Small intestine (tissue), 7 donors: ENCODE measurements around the gene TPSB2. TPM values are rescaled to one million over a fixed set of nuclear protein-coding genes. Genes with fewer than 3 reads are reported as not detected.

ENCODE experiments used
- DNase-seq, 2 donors: peaks; one replicate each; pipeline versions ENCODE4 v3.0.0 to v3.0.0-alpha.2; 2013
- FAIRE-seq: peaks from 2 replicates; lab custom pipeline; 2012; peaks lifted over from hg19 to GRCh38; lab: Jason Lieb, UNC
- H3K27ac ChIP-seq, 3 donors: one replicate each; pipeline ENCODE4 v1.5.1; 2013; ENCODE audit warnings: low read length in 2 of 3, mild to moderate bottlenecking in 2 of 3, control low read depth in 1 of 3, inconsistent platforms in 1 of 3, low read depth in 1 of 3, moderate library complexity in 1 of 3
- H3K27me3 ChIP-seq, 3 donors: one replicate each; pipeline ENCODE4 v1.6.1; 2013; ENCODE audit warnings: low read length in 3 of 3, inconsistent platforms in 1 of 3; ENCODE audit not compliant: control insufficient read depth in 3 of 3, insufficient read depth in 3 of 3
- H3K36me3 ChIP-seq, 3 donors: one replicate each; pipeline ENCODE4 v1.6.1; 2013; ENCODE audit warnings: low read length in 3 of 3, inconsistent platforms in 1 of 3, low read depth in 1 of 3, mild to moderate bottlenecking in 1 of 3, moderate library complexity in 1 of 3; ENCODE audit not compliant: control insufficient read depth in 3 of 3, insufficient read depth in 2 of 3
- H3K4me1 ChIP-seq, 3 donors: one replicate each; pipeline ENCODE4 v1.6.1; 2013; ENCODE audit warnings: low read length in 2 of 3, inconsistent platforms in 1 of 3, low read depth in 1 of 3, mild to moderate bottlenecking in 1 of 3, moderate library complexity in 1 of 3; ENCODE audit not compliant: control insufficient read depth in 3 of 3, insufficient read depth in 2 of 3
- H3K4me3 ChIP-seq, 3 donors: one replicate each; pipeline ENCODE4 v1.5.1; 2013; ENCODE audit warnings: low read length in 3 of 3, control low read depth in 1 of 3, inconsistent platforms in 1 of 3, low read depth in 1 of 3, mild to moderate bottlenecking in 1 of 3, moderate library complexity in 1 of 3
- H3K9me3 ChIP-seq, 2 donors: one replicate each; pipeline ENCODE4 v1.6.1; 2013; ENCODE audit warnings: low read depth in 1 of 2, low read length in 1 of 2; ENCODE audit not compliant: control insufficient read depth in 2 of 2, insufficient read depth in 1 of 2
- WGBS, 3 donors: extraction: QIAGEN DNeasy Blood & Tissue Kit; methylation state at CpG; one replicate each; pipeline ENCODE4 v1.1.7; 2013; 5-methylcytosine and 5-hydroxymethylcytosine counted together
- polyA plus RNA-seq, 4 donors: library from polyadenylated mRNA; stranded (reverse) in 3 of 4; unstranded in 1 of 4; fragments of 200-250 nt in 3 of 4; fragments of 120-200 nt in 1 of 4; gene quantifications; one replicate each; pipeline versions ENCODE4 v1.2.1 to v1.2.3, GENCODE V29; 2013
- donor health status: healthy with polysubstance abuse.
- donor health status: control.
- donor health status: control.
- donor health status: Bipolar disorder and iron deficiency.
- donor health status: healthy.

Gene TPSB2
- polyA plus RNA-seq, 4 donors, result 0.47 to 58.7 (median 20.5) TPM

- Histone ChIP-seq H3K27me3 (no peaks in the 10 kb centered on the region), H3K9me3 (no peaks in the 10 kb centered on the region), H3K36me3 (peaks cover 0 to 16% (median 3%) of the 10 kb centered on the region in 3 donors), H3K4me1 (no peaks in the 10 kb centered on the region), H3K4me3 (no peak overlapping the region), H3K27ac (no peak overlapping the region)
- WGBS, 3 donors, result 85 to 93% (median 89%) methylated on average over 24 to 32 of the region's 32 CpGs
- DNase-seq (no peak), FAIRE-seq (no peak)
Observed at GRCh38 chr16:1216681-1217400, 13.1 kb downstream of the TPSB2 start.

GRCh38 chr16:1216296-1216619 is 13.7 kb downstream of the TPSB2 start:
- Histone ChIP-seq H3K27me3 (no peaks in the 10 kb centered on the region), H3K4me3 (no peak overlapping the region), H3K4me1 (no peaks in the 10 kb centered on the region), H3K36me3 (peaks cover 0 to 11% (median 3%) of the 10 kb centered on the region in 3 donors), H3K9me3 (no peaks in the 10 kb centered on the region), H3K27ac (no peak overlapping the region)
- no peak for FAIRE-seq
- 57 to 82% (median 69%) methylated on average over 9 to 12 of the region's 12 CpGs for WGBS, 3 donors
- DNase-seq, result no peak

- Histone ChIP-seq H3K9me3 (no peaks in the 10 kb centered on the region), H3K27me3 (no peaks in the 10 kb centered on the region), H3K27ac (no peak overlapping the region), H3K36me3 (peaks cover 0 to 8% (median 3%) of the 10 kb centered on the region in 3 donors), H3K4me1 (no peaks in the 10 kb centered on the region), H3K4me3 (no peak overlapping the region)
- FAIRE-seq (no peak), DNase-seq (no peak)
- WGBS, 3 donors, result 73 to 77% (median 75%) methylated on average over 26 to 32 of the region's 32 CpGs
Observed at GRCh38 chr16:1215574-1216295, 14.2 kb downstream of the TPSB2 start.

DNA sequence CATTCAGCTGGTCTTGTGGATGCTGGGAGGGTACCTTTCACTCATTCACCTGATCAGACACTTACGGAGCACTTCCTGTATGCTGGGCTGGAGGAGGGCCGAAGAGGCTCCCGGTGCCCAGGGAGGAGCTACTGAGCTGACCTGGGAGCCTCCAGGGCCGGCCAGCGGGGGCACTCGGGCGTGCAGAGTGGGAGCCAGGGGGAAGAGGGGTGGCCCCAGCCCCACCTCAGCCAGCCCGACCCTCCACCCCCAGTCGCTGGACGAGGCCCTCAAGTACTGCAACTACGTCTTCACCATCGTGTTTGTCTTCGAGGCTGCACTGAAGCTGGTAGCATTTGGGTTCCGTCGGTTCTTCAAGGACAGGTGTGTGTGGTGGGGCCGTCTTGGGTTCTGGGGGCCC is 15.3 kb downstream of the TPSB2 start:
- no peak for DNase-seq
- no peak for FAIRE-seq
- 78 to 81% (median 79%) methylated on average over 14 to 16 of the region's 16 CpGs for WGBS, 3 donors
- no peaks in the 10 kb centered on the region for H3K27me3 ChIP-seq
- no peak overlapping the region for H3K4me3 ChIP-seq
- no peaks in the 10 kb centered on the region for H3K9me3 ChIP-seq
- H3K4me1 ChIP-seq, result no peaks in the 10 kb centered on the region
- H3K36me3 ChIP-seq, result peaks cover 0 to 7% (median 3%) of the 10 kb centered on the region in 3 donors
- H3K27ac ChIP-seq, result no peak overlapping the region

DNA sequence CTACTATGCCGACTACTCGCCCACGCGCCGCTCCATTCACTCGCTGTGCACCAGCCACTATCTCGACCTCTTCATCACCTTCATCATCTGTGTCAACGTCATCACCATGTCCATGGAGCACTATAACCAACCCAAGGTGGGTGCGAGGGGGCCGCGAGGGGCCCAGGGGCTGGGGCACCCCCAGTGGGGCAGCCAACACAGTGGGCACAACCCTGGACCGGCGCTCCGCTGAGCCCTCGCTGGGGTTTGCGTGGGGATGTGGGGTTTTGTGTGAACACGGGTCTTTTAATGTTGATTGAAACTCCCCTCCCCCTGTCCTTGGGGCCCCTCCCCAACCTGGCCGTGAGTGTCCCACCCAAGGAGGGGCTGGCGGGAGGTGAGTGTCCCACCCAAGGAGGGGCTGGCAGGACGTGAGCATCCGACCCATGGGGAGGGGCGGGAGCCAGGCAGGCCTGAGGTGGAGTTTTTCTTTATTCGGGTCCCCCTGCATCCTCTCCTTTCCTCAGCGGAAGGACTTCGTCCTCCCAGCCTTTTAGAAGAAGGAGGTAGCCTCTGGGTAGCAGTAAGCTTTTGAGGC is 16.1 kb downstream of the TPSB2 start:
- WGBS, 3 donors, result 81 to 89% (median 82%) methylated on average over 24 to 25 of the region's 25 CpGs
- Histone ChIP-seq H3K27ac (no peak overlapping the region), H3K36me3 (peaks cover 0 to 9% (median 3%) of the 10 kb centered on the region in 3 donors), H3K4me1 (no peaks in the 10 kb centered on the region), H3K27me3 (no peaks in the 10 kb centered on the region), H3K9me3 (no peaks in the 10 kb centered on the region), H3K4me3 (no peak overlapping the region)
- FAIRE-seq (no peak), DNase-seq (no peak)

DNA sequence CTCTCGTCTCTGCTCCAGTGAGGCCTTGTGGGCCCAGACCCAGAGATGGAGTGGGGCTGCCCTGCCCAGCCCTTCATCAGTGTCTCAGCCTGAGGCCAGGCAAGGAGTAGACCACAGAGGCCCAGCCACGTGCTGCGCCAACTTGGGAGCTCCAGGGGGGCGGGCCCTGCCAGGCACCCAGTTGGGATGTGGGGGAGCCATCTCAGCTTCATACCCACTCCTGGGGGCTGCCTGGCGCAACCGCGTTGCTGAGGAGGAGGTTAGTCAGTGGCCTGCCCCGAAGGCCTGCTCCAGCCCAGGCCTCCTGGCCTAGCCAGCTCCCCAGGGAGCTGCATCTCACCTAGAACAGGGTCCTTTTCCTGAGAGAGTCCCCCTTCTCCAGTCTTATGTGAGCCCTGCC is 16.8 kb downstream of the TPSB2 start:
- WGBS, 3 donors, result 77 to 89% (median 83%) methylated on average over 7 to 8 of the region's 8 CpGs
- Histone ChIP-seq H3K36me3 (peaks cover 0 to 11% (median 3%) of the 10 kb centered on the region in 3 donors), H3K27me3 (no peaks in the 10 kb centered on the region), H3K9me3 (no peaks in the 10 kb centered on the region), H3K27ac (no peak overlapping the region), H3K4me1 (no peaks in the 10 kb centered on the region), H3K4me3 (no peak overlapping the region)
- no peak for DNase-seq
- no peak for FAIRE-seq

DNA sequence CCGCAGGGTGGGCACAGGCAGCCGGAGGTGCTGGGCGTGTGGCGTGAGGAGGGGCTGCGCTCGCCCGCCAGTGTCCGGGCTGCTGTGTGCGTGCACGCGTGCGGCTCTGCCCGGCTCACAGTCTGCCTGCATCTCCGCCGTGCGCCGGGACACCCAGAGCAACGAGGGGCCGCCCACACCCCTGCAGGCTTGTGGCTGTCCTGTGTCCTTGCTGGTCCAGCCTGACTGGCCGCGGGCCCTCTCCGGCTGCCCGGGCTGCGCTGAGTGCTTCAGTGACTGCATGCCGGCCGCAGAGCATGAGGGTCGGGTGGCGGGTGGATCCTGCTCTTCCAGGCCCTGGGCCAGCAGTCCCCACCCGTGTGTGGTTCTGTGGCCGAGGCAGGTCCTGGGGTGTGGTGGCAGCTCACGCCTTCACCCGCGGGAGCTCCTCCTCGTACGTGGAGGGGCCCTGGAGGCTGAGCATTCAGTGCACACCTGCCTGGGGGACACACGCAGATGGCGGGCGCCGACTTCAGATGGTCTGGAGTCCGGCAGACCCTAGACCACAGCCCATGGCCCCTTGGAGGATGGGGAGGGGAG is 17.3 kb downstream of the TPSB2 start:
- FAIRE-seq (no peak), DNase-seq (no peak)
- H3K36me3 ChIP-seq, result peaks cover 0 to 11% (median 3%) of the 10 kb centered on the region in 3 donors
- no peaks in the 10 kb centered on the region for H3K4me1 ChIP-seq
- WGBS, 3 donors, result 86 to 90% (median 88%) methylated on average over 33 to 40 of the region's 40 CpGs
- H3K4me3 ChIP-seq, result no peak overlapping the region
- no peaks in the 10 kb centered on the region for H3K27me3 ChIP-seq
- H3K9me3 ChIP-seq, result no peaks in the 10 kb centered on the region
- no peak overlapping the region for H3K27ac ChIP-seq

GRCh38 chr16:1211451-1212268 is 18.3 kb downstream of the TPSB2 start:
- H3K27me3 ChIP-seq, result no peaks in the 10 kb centered on the region
- H3K27ac ChIP-seq, result no peak overlapping the region
- WGBS, 3 donors, result 90 to 95% (median 93%) methylated on average over 60 to 65 of the region's 65 CpGs
- peaks cover 0 to 14% (median 3%) of the 10 kb centered on the region in 3 donors for H3K36me3 ChIP-seq
- FAIRE-seq (no peak), DNase-seq (no peak)
- H3K4me1 ChIP-seq, result no peaks in the 10 kb centered on the region
- H3K9me3 ChIP-seq, result no peaks in the 10 kb centered on the region
- no peak overlapping the region for H3K4me3 ChIP-seq
